HG02970 (cell line): ENCODE data around the gene PERM1.

ENCODE experiments used
- ATAC-seq: cut with Tn5 transposase; IDR thresholded peaks from one replicate; pipeline ENCODE4 v1.9.1; 2021; ENCODE audit warnings: mild to moderate bottlenecking, moderate library complexity, moderate number of reproducible peaks; ENCODE audit not compliant: unreplicated experiment, low FRiP score

The PERM1 gene

DNA sequence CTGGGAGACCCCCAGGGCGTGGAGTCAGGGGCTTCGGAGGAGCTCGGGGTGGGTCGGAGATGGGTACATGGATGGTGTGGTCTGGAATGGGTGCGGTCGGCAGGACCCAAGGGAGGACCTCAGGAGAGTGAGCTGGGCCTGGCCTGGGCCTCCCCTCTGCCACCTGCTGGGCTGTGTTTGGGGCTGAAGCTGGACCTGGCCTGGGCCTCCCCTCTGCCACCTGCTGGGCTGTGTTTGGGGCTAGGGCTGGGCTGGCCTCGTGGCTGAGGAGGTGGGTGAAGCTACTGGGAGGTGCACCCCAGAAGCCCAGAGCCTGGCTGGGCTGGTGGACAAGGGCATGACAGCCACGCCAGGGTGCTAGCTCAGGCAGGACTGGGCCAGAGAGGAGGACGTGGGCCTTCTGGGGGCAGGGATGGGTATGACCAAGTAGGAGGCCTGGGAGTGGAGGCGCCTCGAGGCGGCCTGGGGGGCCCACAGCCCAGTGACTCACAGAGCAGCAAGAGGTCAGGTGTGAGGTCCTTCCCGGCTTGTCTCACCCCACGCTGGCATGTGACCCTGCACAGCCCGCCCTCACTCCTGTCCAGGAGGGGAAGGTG, 43.7 kb downstream of the PERM1 start:
- no peak for ATAC-seq

DNA sequence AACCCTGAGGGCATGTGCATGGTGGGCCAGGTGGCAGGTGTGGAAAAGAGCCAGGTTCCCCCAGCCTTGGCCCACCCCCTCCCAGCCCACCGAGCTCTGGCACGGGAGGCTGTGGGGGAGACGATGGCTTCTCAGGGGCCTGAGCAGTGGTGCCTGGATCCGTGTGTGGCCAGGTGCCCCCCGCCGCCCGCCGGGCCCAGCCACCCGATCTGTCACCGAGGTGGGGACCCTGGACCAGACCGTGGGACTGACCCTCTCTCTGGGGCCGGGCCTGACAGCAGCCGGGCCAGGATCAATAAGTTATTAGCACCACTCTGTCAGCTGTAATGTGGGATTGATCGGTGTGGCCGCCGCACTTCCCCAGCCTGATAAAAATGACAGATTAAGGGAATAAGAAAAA, 44.4 kb downstream of the PERM1 start:
- no peak for ATAC-seq

DNA sequence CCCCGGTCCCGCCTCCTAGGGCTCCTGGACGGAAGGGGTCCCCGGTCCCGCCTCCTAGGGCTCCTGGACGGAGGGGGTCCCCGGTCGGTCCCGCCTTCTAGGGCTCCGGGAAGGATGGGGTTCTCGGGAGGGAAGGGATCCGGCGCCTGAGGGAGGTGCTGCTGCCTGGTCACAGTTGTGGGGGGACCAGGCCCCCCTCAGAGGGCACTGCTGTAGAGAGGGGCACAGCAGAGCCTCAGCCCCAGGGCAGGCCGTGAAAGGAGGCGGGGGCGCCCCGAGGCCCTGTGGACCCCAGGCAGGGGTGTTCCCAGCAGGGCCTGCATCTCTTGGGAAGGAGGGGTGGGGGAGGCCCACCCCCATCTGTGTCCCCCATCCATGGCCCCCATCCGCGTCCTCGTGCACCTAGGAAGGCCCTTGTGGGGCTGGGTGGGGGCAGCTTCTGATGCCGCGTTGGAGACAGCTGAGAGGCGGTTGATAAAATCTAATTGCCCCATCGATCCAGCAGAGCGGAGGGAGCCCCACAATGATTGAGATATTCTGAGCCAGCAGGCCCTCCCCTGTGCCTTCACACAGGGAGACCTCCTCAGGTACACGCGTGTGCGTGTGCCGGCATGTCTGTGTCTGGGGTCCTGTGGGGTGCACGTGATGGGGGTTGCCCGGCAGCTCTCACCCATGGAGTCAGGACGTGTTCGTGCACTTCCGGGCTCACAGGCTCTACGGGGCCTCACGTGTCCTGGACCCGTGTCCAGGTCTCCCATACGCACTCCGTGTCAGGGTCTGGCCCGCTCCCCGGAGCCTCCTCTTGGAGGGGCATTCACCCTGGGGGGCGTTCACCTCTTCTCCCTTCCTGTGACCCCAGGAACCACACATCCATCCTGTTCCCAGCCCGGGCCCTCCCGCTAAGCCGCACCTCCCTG, 45.3 kb downstream of the PERM1 start:
- ATAC-seq, result no peak

DNA sequence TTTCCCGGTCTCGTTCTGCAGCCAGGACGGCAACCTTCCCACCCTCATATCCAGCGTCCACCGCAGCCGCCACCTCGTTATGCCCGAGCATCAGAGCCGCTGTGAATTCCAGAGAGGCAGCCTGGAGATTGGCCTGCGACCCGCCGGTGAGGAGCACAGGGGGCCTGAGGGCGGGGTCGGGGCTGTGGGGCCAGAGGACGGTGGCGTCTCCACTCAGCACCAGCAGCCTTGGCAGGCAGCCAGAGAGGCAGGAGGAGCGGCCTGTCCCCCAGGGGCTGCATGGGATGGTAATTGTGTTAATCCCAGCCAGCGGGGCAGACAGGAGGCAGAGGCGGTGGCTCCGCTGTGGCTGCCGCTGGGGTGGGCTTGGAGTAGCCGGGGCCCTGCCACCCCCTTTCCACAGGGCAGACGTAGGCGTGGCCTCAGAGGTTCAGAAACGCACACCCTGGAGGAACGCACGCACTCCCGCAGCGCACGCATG, 46.1 kb downstream of the PERM1 start:
- no peak for ATAC-seq

DNA sequence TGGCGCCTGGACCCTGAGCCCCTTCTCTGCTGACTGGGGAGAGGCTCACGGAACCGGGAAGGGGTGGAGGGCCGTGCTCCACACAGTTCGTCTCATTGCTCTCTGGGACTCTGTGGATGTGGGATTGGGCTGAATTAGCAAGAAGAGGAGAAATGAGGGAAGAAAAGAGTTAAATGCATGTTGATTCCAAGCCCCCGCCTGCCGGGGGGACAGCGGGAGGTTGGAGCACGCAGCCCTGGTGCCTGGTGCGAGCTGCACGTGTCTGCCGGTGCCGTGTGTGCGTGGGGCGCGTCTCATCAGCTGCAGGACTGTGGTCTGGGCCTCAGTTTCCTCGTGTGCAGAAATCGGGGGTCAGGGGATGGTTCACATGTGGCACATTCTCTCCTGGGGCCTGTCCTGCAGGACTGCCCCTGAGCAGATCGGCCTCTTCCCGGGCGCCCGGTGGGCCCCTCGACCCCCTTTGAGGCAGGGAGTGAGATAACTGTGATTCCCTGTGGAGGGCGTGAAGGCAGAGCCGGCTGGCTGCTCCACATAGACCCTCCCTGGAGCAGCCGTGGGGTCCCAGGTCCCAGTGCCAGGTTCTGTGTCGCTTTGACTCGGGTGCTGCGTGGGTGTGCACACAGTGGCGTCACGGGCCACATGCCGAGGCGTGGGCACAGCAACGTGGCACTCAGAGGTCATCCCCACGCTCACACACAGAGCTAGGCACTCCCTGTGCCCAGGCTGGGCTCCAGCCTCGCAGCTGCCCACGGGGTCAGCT, 46.7 kb downstream of the PERM1 start:
- ATAC-seq, result no peak

DNA sequence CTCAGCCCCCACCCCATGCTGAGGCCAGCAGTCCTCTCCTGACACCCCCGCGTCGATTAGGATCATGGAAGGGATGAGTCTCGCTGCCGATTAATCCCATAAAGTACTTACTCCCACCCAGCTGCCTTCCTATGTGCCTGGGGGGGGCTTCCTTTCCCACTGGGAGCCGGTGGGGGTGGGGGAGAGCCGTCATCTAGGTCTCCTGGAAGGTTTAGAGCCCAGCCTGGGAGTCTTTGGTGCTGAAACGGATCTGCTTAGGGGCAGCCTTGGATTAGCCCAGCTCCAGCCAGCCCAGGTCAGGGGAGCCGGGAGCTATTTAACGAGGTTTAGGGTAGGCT, 48.3 kb downstream of the PERM1 start:
- no peak for ATAC-seq

DNA sequence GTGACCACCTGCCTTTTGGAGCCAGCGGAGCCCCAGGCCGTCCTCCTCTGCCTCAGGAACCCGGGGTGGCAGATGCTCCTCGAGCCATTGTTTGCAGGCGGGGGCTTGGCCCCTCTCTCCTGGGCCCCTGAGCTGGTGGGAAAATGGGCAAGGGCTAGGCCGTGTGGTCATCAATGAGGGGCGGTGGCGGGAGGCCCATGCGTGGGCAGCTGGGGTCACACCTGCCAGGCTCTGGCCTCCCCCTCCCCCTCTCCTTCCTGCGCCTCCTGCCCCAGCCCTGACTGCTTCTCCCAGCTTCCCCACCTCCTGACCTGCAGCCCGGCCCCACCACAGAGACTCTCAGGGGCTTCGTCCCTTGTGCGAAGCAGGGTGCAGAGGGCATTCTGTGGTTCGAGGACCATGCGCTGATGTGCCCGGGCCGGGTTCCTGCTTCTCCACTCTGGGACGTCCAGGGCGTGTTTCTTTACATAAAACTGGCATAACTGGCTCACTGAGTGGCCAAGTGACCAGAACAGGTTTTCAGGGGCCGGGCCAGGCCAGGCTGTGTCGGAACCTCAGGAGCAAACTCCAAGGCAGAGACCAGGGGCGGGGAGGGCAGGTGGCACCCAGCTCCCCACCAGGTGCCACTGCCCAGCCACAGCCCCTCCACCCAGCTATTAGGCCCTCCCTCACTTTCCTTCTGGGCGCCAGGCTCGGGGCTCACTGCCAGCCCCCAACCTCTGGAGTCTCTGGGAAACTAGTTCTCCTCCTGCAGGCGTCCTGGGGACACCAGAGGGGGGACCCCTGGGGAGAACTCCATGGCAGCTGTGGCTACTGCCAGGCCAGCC, 48.9 kb downstream of the PERM1 start:
- no peak for ATAC-seq

DNA sequence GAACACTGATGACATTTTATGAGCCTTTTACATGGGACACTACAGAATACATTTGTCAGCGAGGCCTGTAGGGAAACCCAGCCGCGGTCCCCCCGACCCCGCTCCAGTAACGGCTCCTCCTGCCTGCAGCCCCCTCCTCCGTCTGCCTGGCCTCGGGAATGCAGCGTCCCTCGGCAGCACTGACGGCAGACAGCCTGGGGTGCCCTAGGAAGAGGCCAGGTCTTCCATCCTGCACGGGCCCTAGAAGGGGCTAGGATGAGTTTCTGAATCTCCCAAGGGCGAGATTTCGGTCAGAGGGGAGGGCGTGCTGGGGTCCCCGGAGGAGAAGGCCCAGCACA, 49.8 kb downstream of the PERM1 start:
- no peak for ATAC-seq

DNA sequence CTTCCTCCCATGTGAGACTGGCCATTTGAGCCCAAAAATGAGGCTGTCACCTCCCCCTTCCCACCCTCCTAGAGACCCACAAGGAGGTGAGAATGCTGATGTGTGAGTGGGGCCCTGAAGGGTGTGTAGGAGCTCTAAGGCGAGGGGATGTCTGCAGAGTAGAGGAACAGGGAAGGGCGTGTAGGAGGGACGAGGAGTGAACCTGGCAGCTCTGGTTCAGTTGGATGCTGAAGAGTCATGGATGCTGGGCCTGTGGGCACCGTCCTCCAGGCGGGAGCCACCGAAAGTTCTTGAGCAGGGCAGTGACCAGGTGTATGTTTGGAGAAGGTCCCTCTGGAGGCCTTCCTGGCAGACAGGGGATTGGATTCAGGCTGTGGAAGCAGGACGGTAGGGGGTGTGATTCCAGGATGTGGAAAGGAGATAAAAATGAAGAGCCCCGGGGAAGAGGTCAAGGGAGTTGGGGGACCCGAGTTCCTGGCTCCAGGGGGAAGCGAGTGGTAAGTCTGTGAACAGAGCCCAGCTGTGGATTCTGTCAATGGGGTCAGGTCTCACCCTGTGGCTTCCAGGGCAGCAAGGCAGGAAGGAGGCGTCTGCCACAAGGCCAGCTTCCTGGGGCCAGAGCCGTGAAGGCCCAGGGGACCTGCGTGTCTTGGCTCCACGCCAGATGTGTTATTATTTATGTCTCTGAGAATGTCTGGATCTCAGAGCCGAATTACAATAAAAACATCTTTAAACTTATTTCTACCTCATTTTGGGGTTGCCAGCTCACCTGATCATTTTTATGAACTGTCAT, 50.3 kb downstream of the PERM1 start:
- no peak for ATAC-seq

DNA sequence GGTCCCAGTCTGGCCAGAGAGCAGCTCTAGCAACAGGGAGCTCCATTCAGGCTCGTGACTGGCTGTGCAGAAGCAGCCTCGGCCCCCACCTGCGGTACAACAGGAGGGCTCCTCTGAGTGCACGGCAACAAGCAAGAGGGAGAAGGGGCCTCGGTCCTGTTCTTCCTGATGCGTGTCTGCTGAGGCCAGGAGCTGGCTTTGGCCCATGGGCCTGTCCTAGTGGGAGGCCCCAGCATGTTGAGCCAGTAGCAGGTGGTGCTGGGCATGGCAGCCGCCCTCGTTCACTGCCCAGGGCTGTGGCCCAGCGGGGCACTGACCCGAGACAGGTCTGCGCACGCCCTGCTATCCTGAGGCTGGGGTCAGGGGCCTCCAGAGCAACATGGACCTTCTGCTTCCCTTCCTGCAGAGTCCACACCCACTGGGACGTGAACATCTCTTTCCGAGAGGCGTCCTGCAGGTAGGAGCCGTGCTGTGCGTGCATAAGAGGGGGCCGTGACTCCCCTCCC, 51.2 kb downstream of the PERM1 start:
- ATAC-seq, result no peak

DNA sequence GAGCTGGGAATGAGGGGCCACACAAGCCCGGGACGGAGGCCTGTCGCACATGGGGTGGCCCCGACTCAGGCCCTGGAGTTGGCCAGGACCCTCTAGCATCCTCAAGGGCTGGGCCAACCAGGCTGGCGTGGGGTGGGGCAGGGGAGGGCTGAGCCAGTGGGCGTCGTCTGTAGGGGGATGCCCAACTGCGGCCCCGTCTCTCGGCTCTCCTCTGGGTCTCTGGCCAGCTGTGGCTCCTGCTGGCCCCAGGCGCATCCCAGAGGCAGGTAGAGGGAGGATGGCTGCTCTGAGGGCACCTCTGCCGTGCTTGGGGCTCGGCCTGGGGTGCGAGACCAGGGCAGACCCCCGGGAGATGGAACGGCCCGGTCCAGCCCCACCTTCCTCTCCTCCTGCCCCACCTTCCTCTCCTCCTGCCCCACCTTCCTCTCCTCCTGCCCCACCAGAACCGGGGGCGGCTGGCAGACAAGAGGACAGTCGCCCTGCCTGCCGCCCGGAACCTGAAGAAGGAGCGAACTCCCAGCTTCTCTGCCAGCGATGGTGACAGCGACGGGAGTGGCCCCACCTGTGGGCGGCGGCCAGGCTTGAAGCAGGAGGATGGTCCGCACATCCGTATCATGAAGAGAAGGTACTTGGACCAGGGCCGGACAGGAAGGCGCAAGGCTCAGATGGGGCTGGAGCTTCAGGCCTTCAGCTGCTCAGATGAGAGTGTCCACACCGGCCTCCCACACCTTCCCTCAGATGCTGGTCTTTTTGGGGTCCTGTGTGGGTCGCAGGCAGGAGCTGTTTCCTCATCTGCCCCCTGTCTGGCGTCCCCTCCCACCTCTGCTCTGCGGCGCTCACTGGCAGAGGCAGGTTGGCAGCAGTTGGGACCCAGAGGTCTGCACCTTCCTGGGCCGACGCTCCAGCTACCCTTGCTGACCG, 51.9 kb downstream of the PERM1 start:
- ATAC-seq, result no peak

DNA sequence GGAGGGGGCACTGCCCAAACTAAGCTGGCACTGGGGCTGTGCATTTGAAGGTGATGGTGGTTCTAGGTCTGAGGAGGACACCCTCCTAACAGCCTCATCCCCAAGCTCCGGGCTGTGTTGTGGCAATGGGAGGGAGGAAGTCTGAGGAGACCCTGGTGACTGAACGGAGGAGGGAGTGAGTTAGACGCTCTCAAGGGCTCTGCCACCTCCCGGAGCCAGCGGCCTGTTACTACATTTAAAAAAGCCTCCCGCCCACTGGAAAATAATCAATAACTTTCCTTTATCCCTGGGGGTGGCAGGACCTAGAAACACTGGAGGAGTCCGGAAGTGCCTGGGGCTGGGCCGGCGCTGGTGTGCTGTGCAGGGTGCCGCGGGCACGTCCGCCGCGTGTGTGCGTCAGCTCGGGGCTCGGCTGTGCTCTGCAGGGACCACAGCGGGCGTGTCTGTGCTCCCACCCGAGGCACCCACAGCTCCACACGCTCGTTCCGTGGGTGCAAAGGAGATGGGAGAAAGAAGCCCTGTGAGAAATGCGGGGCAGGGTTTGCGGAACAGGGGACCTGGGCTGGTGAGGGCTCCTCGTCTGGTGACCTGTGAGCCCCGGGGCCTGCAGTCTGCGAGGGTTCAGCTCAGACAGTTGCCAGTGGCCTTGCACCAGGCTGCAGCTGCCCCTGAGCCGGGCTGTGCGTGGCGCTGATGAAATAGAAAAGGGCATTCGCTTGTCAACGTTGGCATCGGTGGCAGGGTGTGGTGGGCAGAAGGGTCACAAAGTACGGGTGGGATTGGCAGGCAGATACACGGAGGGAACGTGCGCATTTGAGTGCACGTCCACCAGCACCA, 52.9 kb downstream of the PERM1 start:
- ATAC-seq, result no peak

DNA sequence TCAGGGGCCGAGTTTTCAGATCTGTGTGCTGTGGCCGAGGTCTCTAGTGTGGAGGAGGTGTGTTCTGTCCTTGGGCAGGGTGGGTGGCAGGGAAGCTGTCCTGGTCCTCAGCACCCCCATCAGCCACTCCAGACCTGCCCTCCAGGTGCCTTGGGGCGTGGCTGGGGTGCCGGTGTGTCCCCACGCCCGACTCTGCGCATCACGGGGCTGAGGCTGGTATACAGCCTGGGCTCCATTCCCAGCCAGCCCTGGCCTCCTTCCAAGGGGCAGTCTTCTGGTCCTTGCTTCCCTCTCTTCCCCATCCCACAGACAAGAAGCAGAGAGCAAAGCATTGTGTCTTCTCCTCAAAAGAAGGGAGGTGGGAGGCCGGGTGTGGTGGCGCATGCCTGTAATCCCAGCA, 54.1 kb downstream of the PERM1 start:
- ATAC-seq, result no peak

DNA sequence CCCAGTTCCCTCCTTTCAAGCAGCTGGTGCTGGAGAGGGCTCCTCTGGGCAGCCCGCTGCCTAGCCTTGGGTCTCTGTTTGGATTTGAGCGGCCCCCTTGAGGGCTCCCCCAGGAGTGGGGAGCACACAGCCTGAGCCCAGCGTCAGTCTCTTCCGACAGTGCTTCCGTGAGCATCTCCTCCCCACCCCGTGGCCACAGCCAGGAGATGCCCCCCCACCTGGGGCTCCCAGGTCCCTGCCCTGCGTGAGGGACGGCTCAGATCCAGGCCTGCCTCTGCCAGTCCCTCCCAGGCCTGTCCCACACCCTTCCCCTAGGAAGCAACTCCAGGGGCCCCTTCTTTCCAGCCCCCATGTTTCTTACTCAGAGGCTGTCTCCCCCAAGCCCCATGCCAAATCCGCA, 54.7 kb downstream of the PERM1 start:
- ATAC-seq, result no peak

DNA sequence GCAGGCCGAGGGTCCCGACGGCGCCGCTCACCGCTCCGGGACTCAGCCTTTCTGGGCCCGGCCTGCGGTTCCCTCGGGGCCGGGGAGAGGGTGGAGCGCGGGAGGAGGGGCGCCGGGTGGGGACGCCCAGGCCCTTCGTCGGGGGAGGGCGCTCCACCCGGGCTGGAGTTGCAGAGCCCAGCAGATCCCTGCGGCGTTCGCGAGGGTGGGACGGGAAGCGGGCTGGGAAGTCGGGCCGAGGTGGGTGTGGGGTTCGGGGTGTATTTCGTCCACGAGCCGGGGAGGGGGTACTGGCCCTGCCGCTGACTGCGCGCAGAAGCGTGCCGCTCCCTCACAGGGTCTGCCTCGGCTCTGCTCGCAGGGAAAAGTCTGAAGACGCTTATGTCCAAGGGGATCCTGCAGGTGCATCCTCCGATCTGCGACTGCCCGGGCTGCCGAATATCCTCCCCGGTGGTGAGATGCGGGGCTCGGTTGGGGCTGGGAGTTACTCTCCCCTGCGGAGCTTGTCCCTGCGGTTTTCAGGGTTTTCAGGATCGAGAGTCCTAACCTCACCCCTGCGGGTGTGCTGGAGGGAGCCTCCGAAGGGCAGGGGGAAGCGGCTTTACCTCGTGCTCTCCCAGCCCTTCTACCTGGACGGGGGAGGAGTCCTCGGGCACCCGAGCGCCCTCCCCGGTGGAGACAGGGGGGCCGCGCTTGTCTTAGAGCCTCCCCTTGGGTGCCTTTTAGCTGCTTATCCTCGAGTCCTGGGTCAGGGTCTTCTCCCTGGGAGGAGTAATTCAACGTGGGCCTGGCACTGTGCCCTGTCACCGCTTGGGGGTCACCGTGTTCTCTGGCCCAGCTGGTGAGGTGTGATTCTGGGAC, 56.1 kb downstream of the PERM1 start:
- ATAC-seq, result no peak
